H1 (cell line): ENCODE data around the gene LRRK1. TPM values are rescaled to one million over a fixed set of nuclear protein-coding genes. Genes with fewer than 3 reads are reported as not detected.
A peak's percentile ranks its signal among the peaks of the same experiment; 100 is the strongest.

Source experiments
- CTCF ChIA-PET: fragments of 300-600 bp; sonication (Branson Sonifier 250); formaldehyde crosslinking; loops from one replicate; lab custom pipeline; 2021; ENCODE audit not compliant: partially characterized antibody; lab: Charles Lee
- POLR2A ChIA-PET: fragments of 300-600 bp; sonication (Branson Sonifier 250); formaldehyde crosslinking; loops from one replicate; lab custom pipeline; 2021; ENCODE audit warnings: inconsistent platforms; ENCODE audit not compliant: partially characterized antibody; lab: Charles Lee
- DNase-seq, 2 experiments: peaks; one replicate each; pipeline versions ENCODE4 v3.0.0 to v3.0.0-alpha.2; 2010 to 2022; ENCODE audit warnings: low spot score in 2 of 2, low read depth in 1 of 2, mixed read lengths in 1 of 2
- FAIRE-seq: peaks from 2 replicates; lab custom pipeline; 2011; peaks lifted over from hg19 to GRCh38; lab: Jason Lieb, UNC
- H2AFZ ChIP-seq: 2 replicates; pipeline ENCODE4 v1.8.1; 2012; ENCODE audit warnings: low read length, inconsistent platforms
- H2AK5ac ChIP-seq: 2 replicates; pipeline ENCODE4 v1.6.1; 2013; ENCODE audit warnings: low read depth, low read length
- H2BK120ac ChIP-seq: replicated peaks from 2 replicates; pipeline ENCODE3; 2013; ENCODE audit warnings: low read depth, low read length, inconsistent platforms
- H2BK12ac ChIP-seq: 2 replicates; pipeline ENCODE4 v1.6.1; 2013; ENCODE audit warnings: low read depth, low read length
- H2BK15ac ChIP-seq: 2 replicates; pipeline ENCODE4 v1.6.1; 2013; ENCODE audit warnings: low read length
- H2BK20ac ChIP-seq: 2 replicates; pipeline ENCODE4 v1.6.1; 2013; ENCODE audit warnings: low read length
- H2BK5ac ChIP-seq: 2 replicates; pipeline ENCODE4 v1.6.1; 2013; ENCODE audit warnings: low read depth, low read length
- H3K14ac ChIP-seq: 2 replicates; pipeline ENCODE4 v1.6.1; 2013; ENCODE audit warnings: inconsistent platforms; ENCODE audit not compliant: insufficient read length
- H3K18ac ChIP-seq: 2 replicates; pipeline ENCODE4 v1.6.1; 2013; ENCODE audit warnings: low read length; ENCODE audit errors: extremely low read depth
- H3K23ac ChIP-seq: 2 replicates; pipeline ENCODE4 v1.6.1; 2013; ENCODE audit warnings: inconsistent platforms; ENCODE audit not compliant: insufficient read length
- H3K23me2 ChIP-seq: 2 replicates; pipeline ENCODE4 v1.6.1; 2013; ENCODE audit warnings: low read depth, low read length
- H3K27ac ChIP-seq: 2 replicates; pipeline ENCODE4 v1.6.1; 2011; ENCODE audit warnings: low read depth, low read length, inconsistent platforms
- H3K27me3 ChIP-seq, 4 experiments: replicated peaks in 1 of 4; 1 replicate in 1 of 4; 2 replicates in 3 of 4; pipeline versions ENCODE4 v1.6.1 to v1.8.1; 2011 to 2013; ENCODE audit warnings: low read length in 3 of 4, mild to moderate bottlenecking in 3 of 4, inconsistent platforms in 2 of 4, mixed read lengths in 2 of 4, moderate library complexity in 1 of 4; ENCODE audit not compliant: control insufficient read depth in 3 of 4, insufficient read depth in 3 of 4; ENCODE audit errors: extremely low read depth in 1 of 4
- H3K36me3 ChIP-seq, 4 experiments: 2 replicates each; pipeline versions ENCODE4 v1.6.1 to v1.8.1; 2011 to 2013; ENCODE audit warnings: mild to moderate bottlenecking in 4 of 4, low read length in 3 of 4, moderate library complexity in 2 of 4, control low read depth in 1 of 4, inconsistent platforms in 1 of 4; ENCODE audit not compliant: insufficient read depth in 4 of 4, control insufficient read depth in 2 of 4
- H3K4ac ChIP-seq: replicated peaks from 2 replicates; pipeline ENCODE3; 2013; ENCODE audit warnings: low read length, low read depth, mixed read lengths, inconsistent platforms; ENCODE audit not compliant: insufficient read length
- H3K4me1 ChIP-seq, 4 experiments: replicated peaks in 1 of 4; 1 replicate in 1 of 4; 2 replicates in 3 of 4; pipeline versions ENCODE4 v1.6.1 to v1.8.1; 2011 to 2013; ENCODE audit warnings: low read length in 3 of 4, inconsistent platforms in 2 of 4, mixed read lengths in 1 of 4; ENCODE audit not compliant: insufficient read depth in 4 of 4, control insufficient read depth in 3 of 4
- H3K4me2 ChIP-seq, 2 experiments: 2 replicates each; pipeline versions ENCODE4 v1.6.1 to v1.8.1; 2011 to 2013; ENCODE audit warnings: low read depth in 2 of 2, low read length in 2 of 2, control low read depth in 1 of 2, inconsistent platforms in 1 of 2, mild to moderate bottlenecking in 1 of 2; ENCODE audit not compliant: insufficient read depth in 1 of 2
- H3K4me3 ChIP-seq, 4 experiments: fragments of 200-600, 300-600 bp in 1 of 4; sonication (generic), shearing (Covaris generic), sonication (Bioruptor Twin) in 1 of 4; 2 replicates each; pipeline versions ENCODE4 v1.5.1 to v1.8.1; 2011 to 2016; ENCODE audit warnings: low read length in 4 of 4, low read depth in 3 of 4, control low read depth in 2 of 4, inconsistent platforms in 2 of 4, mild to moderate bottlenecking in 2 of 4, mixed read lengths in 1 of 4, moderate library complexity in 1 of 4; ENCODE audit not compliant: insufficient read depth in 2 of 4; ENCODE audit errors: extremely low read depth in 1 of 4
- H3K56ac ChIP-seq: replicated peaks from 2 replicates; pipeline ENCODE3; 2013; ENCODE audit warnings: low read depth, mild to moderate bottlenecking, mixed read lengths, low read length, inconsistent platforms; ENCODE audit not compliant: insufficient read length
- H3K79me1 ChIP-seq: 2 replicates; pipeline ENCODE4 v1.6.1; 2013; ENCODE audit warnings: low read depth, low read length, control low read depth
- H3K79me2 ChIP-seq, 2 experiments: 2 replicates each; pipeline versions ENCODE4 v1.6.1 to v1.8.1; 2012 to 2013; ENCODE audit warnings: low read length in 2 of 2, mild to moderate bottlenecking in 2 of 2, inconsistent platforms in 1 of 2; ENCODE audit not compliant: insufficient read depth in 2 of 2, control insufficient read depth in 1 of 2
- H3K9ac ChIP-seq, 4 experiments: replicated peaks in 1 of 4; 1 replicate in 1 of 4; 2 replicates in 3 of 4; pipeline versions ENCODE4 v1.6.1 to v1.8.1; 2011 to 2013; ENCODE audit warnings: low read depth in 3 of 4, low read length in 3 of 4, control low read depth in 2 of 4, mild to moderate bottlenecking in 2 of 4, moderate library complexity in 2 of 4, inconsistent platforms in 1 of 4; ENCODE audit errors: extremely low read depth in 1 of 4
- H3K9me3 ChIP-seq, 2 experiments: 2 replicates each; pipeline versions ENCODE4 v1.6.1 to v1.8.1; 2012 to 2013; ENCODE audit warnings: mild to moderate bottlenecking in 2 of 2, moderate library complexity in 2 of 2, control low read depth in 1 of 2, inconsistent platforms in 1 of 2, low read depth in 1 of 2, low read length in 1 of 2, mixed read lengths in 1 of 2; ENCODE audit not compliant: insufficient read depth in 2 of 2
- H4K20me1 ChIP-seq, 2 experiments: replicated peaks in 1 of 2; 2 replicates each; pipeline versions ENCODE3 to v1.8.1; 2011 to 2013; ENCODE audit warnings: inconsistent platforms in 2 of 2, low read length in 2 of 2, mild to moderate bottlenecking in 1 of 2; ENCODE audit not compliant: insufficient read depth in 2 of 2, control insufficient read depth in 1 of 2
- H4K5ac ChIP-seq: 2 replicates; pipeline ENCODE4 v1.6.1; 2013; ENCODE audit warnings: low read length, low read depth, mixed read lengths, inconsistent platforms; ENCODE audit not compliant: insufficient read length
- H4K8ac ChIP-seq: 2 replicates; pipeline ENCODE4 v1.8.0; 2013; ENCODE audit warnings: mild to moderate bottlenecking, moderate library complexity, low read length, inconsistent platforms; ENCODE audit not compliant: insufficient read depth; ENCODE audit errors: extremely low read depth
- H4K91ac ChIP-seq: replicated peaks from 2 replicates; pipeline ENCODE3; 2013; ENCODE audit warnings: low read length, mixed read lengths, inconsistent platforms; ENCODE audit not compliant: insufficient read length
- ATF3 ChIP-seq: IDR thresholded peaks from 2 replicates; pipeline ENCODE4 v1.6.1; 2011; ENCODE audit warnings: low read depth, mild to moderate bottlenecking, low read length; ENCODE audit not compliant: insufficient read depth
- CTBP2 ChIP-seq: IDR thresholded peaks from 2 replicates; pipeline ENCODE4 v1.7.0; 2011; ENCODE audit warnings: borderline replicate concordance, mild to moderate bottlenecking, moderate library complexity, mixed read lengths, low read length; ENCODE audit not compliant: insufficient read depth, insufficient read length
- CTCF ChIP-seq, 3 experiments: IDR thresholded peaks; 1 replicate in 2 of 3; 2 replicates in 1 of 3; pipeline versions ENCODE4 v1.5.1 to v1.6.1; 2011; ENCODE audit warnings: low read length in 3 of 3, mild to moderate bottlenecking in 3 of 3, inconsistent platforms in 2 of 3, low read depth in 1 of 3, moderate library complexity in 1 of 3; ENCODE audit not compliant: insufficient read depth in 1 of 3; ENCODE audit errors: control extremely low read depth in 1 of 3
- EGR1 ChIP-seq: IDR thresholded peaks from 2 replicates; pipeline ENCODE4 v1.6.1; 2011; ENCODE audit warnings: low read depth, low read length, borderline replicate concordance
- KDM4A ChIP-seq: IDR thresholded peaks from one replicate; pipeline ENCODE4 v1.7.1; 2012; ENCODE audit warnings: low read depth, mild to moderate bottlenecking, moderate library complexity, low read length, inconsistent platforms; ENCODE audit not compliant: severe bottlenecking
- SP4 ChIP-seq: IDR thresholded peaks from 2 replicates; pipeline ENCODE4 v1.6.1; 2012; ENCODE audit warnings: low read length, inconsistent platforms
- TBP ChIP-seq: IDR thresholded peaks from 2 replicates; pipeline ENCODE4 v1.6.1; 2011; ENCODE audit warnings: low read depth, low read length, improper control_type of control experiment
- WGBS, 2 experiments: shearing (Covaris generic) in 1 of 2; methylation state at CpG; one replicate each; pipeline versions ENCODE4 v1.1.6 to v1.1.7; 2013 to 2015; ENCODE audit warnings: low lambda C conversion rate in 2 of 2, mixed read lengths in 2 of 2, inconsistent platforms in 1 of 2, low coverage in 1 of 2, missing lambda C conversion rate in 1 of 2; ENCODE audit not compliant: insufficient replicate concordance in 2 of 2, insufficient coverage in 1 of 2, insufficient read length in 1 of 2; ENCODE audit errors: extremely low coverage in 1 of 2, missing lambda C conversion rate in 1 of 2; 5-methylcytosine and 5-hydroxymethylcytosine counted together
- polyA plus RNA-seq, 7 experiments: library from polyadenylated mRNA; depleted of rRNA in 3 of 7; stranded (reverse) in 5 of 7; unstranded in 2 of 7; fragments of >200 nt in 5 of 7; fragments of 200-250 nt in 2 of 7; gene quantifications; 1 replicate in 5 of 7; 2 replicates in 1 of 7; 4 replicates in 1 of 7; pipeline versions ENCODE4 v1.2.1 to v1.2.3, GENCODE V29; 2011 to 2013; ENCODE audit warnings: missing spikeins in 2 of 7, mixed read lengths in 2 of 7
- total RNA-seq: library from RNA; stranded (reverse); fragmentation: NEBNext Ultra II Directional; extraction: Animal tissue kit (Norgen Biotek cat#: 25700); gene quantifications from 2 replicates; pipeline ENCODE4 v1.2.1, GENCODE V29; 2021

The LRRK1 gene
- total and polyA plus RNA-seq, 2 of the 8 experiments (the other 6 are each of a cell fraction or from before 2014, with no cell fraction given), result 1.2 to 3.6 TPM

GRCh38 chr15:101091080-101092017 lies 172.2 kb downstream of the LRRK1 start:
- ChIA-PET CTCF (interaction anchor here (0.7 to 11.1 kb wide), 24 partner anchors 9 to 179 kb away, joined by 3 to 72 read pairs (median 4); no protein-coding TSS in a partner anchor), POLR2A (interaction anchor here (1.0 to 2.1 kb wide), 2 partner anchors 23 to 173 kb away, joined by 3 to 13 read pairs; no protein-coding TSS in a partner anchor)
- peak overlapping the region; percentile 80; the same call in 1 of the 2 replicates for H2BK12ac ChIP-seq
- H3K27me3 ChIP-seq, result no peaks in the 10 kb centered on the region
- peak overlapping the region; percentile 77 for H4K91ac ChIP-seq
- H4K8ac ChIP-seq, result 0 out of 2 replicates have a peak overlapping the region, but pooled peaks have one; percentile 12
- no peak overlapping the region for H3K23ac ChIP-seq
- H3K4me3 ChIP-seq, result no peak overlapping the region
- 0 out of 2 replicates have a peak overlapping the region, but pooled peaks have one; percentile 86 for H2BK20ac ChIP-seq
- H3K23me2 ChIP-seq, result no peaks in the 10 kb centered on the region; the same call in 1 of the 2 replicates
- no peak overlapping the region for H3K4me2 ChIP-seq
- H3K9me3 ChIP-seq, result no peaks in the 10 kb centered on the region
- H2BK15ac ChIP-seq, result peak overlapping the region; percentile 40; the same call in 1 of the 2 replicates
- no peaks in the 10 kb centered on the region for H3K79me2 ChIP-seq
- DNase-seq (no peak), FAIRE-seq (no peak)
- H2BK5ac ChIP-seq, result peak overlapping the region; percentile 0; the same call in 1 of the 2 replicates
- H3K4ac ChIP-seq, result peak overlapping the region; percentile 94
- 89% methylated on average over 20 of the region's 20 CpGs; no CpG with 5 or more reads in 1 of the 2 experiments for WGBS, 2 experiments
- no peak overlapping the region for H3K9ac ChIP-seq
- H4K20me1 ChIP-seq, result no peaks in the 10 kb centered on the region
- H3K4me1 ChIP-seq, result peaks cover 0 to 1% (median 0%) of the 10 kb centered on the region in 4 experiments; a peak in 3 of 7 replicates
- H2AK5ac ChIP-seq, result no peak overlapping the region; the same call in 1 of the 2 replicates
- H3K18ac ChIP-seq, result 0 out of 2 replicates have a peak overlapping the region, but pooled peaks have one; percentile 19
- H3K27ac ChIP-seq, result no peak overlapping the region
- no peak overlapping the region for H4K5ac ChIP-seq
- no peaks in the 10 kb centered on the region for H3K79me1 ChIP-seq
- no peak overlapping the region for H3K14ac ChIP-seq
- H2AFZ ChIP-seq, result no peak overlapping the region
- H2BK120ac ChIP-seq, result no peak overlapping the region
- H3K56ac ChIP-seq, result no peak overlapping the region
- no peaks in the 10 kb centered on the region for H3K36me3 ChIP-seq
- TF ChIP-seq SP4 (no peak), EGR1 (no peak), CTBP2 (no peak), CTCF (IDR thresholded peaks at IDR 0.05; ENCODE audit: control extremely low read depth in 1 of 3, insufficient read depth in 1 of 3, low read depth in 1 of 3, low read length in 3 of 3) (no peak), KDM4A (no peak), TBP (no peak), ATF3 (no peak)
